ENCODE results near the gene MRPL38. TPM values are rescaled to one million over a fixed set of nuclear protein-coding genes. Genes with fewer than 3 reads are reported as not detected.

Gene MRPL38
- total and polyA plus RNA-seq, 4 donors, result 47.8 to 105 (median 66.1) TPM

DNA sequence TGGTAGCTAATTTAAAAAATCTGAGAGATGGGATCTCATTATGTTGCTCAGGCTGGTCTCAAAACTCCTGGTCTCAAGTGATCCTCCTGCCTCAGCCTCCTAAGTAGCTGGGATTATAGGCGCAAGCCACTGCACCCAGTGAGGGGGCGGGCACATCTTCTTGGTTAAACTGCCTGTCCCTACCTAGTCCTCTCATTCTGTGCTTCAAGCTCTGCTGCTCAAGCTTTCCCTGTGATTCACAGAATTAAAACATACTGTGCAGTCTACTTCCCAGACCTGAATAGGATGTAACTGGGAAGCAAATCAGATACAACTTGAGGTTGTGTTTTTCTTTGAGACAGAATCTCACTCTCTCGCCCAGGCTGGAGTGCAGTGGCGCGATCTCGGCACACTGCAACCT lies 2.3 kb downstream of the MRPL38 start:
- H3K27ac ChIP-seq (ENCODE audit: low read depth in 1 of 2, low read length in 1 of 2), result no peak overlapping the region
- 95 to 99% methylated on average over 6 of the region's 6 CpGs for WGBS, 2 donors
- DNase-seq (no peak), ATAC-seq (ENCODE audit: insufficient read depth, low FRiP score) (no peak)
- no peaks in the 10 kb centered on the region for H3K9me3 ChIP-seq (ENCODE audit: control insufficient read depth in 4 of 4, insufficient read depth in 3 of 4, low read length in 3 of 4)
- H3K4me3 ChIP-seq, result no peak overlapping the region
- H3K4me1 ChIP-seq (ENCODE audit: control insufficient read depth in 5 of 5, insufficient read depth in 5 of 5, low read length in 5 of 5), result peaks cover 0 to 9% (median 0%) of the 10 kb centered on the region in 5 donors
- no peak for TF ChIP-seq CTCF (IDR thresholded peaks at IDR 0.05; ENCODE audit: control extremely low read depth, extremely low read depth)
- peaks cover 0 to 31% (median 12%) of the 10 kb centered on the region in 4 donors for H3K36me3 ChIP-seq (ENCODE audit: control insufficient read depth in 4 of 4, insufficient read depth in 4 of 4, low read length in 4 of 4)
- H3K27me3 ChIP-seq (ENCODE audit: control insufficient read depth in 3 of 3, insufficient read depth in 3 of 3, low read length in 2 of 3), result no peaks in the 10 kb centered on the region
- H3K9ac ChIP-seq (ENCODE audit: insufficient read depth in 1 of 2, low read length in 2 of 2), result no peak overlapping the region

GRCh38 chr17:75901727-75902126 lies 3.0 kb downstream of the MRPL38 start:
- Histone ChIP-seq H3K9ac (ENCODE audit: insufficient read depth in 1 of 2, low read length in 2 of 2) (no peak overlapping the region), H3K9me3 (ENCODE audit: control insufficient read depth in 4 of 4, insufficient read depth in 3 of 4, low read length in 3 of 4) (no peaks in the 10 kb centered on the region), H3K4me1 (ENCODE audit: control insufficient read depth in 5 of 5, insufficient read depth in 5 of 5, low read length in 5 of 5) (peaks cover 0 to 14% (median 0%) of the 10 kb centered on the region in 5 donors), H3K27me3 (ENCODE audit: control insufficient read depth in 3 of 3, insufficient read depth in 3 of 3, low read length in 2 of 3) (no peaks in the 10 kb centered on the region), H3K36me3 (ENCODE audit: control insufficient read depth in 4 of 4, insufficient read depth in 4 of 4, low read length in 4 of 4) (peaks cover 0 to 31% (median 12%) of the 10 kb centered on the region in 4 donors), H3K27ac (ENCODE audit: low read depth in 1 of 2, low read length in 1 of 2) (no peak overlapping the region), H3K4me3 (no peak overlapping the region)
- DNase-seq, result no peak
- WGBS, 2 donors, result 93 to 99% methylated on average over 18 of the region's 18 CpGs
- ATAC-seq (ENCODE audit: insufficient read depth, low FRiP score), result no peak
- no peak for TF ChIP-seq CTCF (IDR thresholded peaks at IDR 0.05; ENCODE audit: control extremely low read depth, extremely low read depth)

GRCh38 chr17:75900691-75901533 lies 3.8 kb downstream of the MRPL38 start:
- no peak for TF ChIP-seq CTCF (IDR thresholded peaks at IDR 0.05; ENCODE audit: control extremely low read depth, extremely low read depth)
- 88 to 91% methylated on average over 13 of the region's 13 CpGs for WGBS, 2 donors
- Histone ChIP-seq H3K4me1 (ENCODE audit: control insufficient read depth in 5 of 5, insufficient read depth in 5 of 5, low read length in 5 of 5) (peaks cover 0 to 14% (median 0%) of the 10 kb centered on the region in 5 donors), H3K27me3 (ENCODE audit: control insufficient read depth in 3 of 3, insufficient read depth in 3 of 3, low read length in 2 of 3) (no peaks in the 10 kb centered on the region), H3K27ac (ENCODE audit: low read depth in 1 of 2, low read length in 1 of 2) (no peak overlapping the region), H3K4me3 (no peak overlapping the region), H3K36me3 (ENCODE audit: control insufficient read depth in 4 of 4, insufficient read depth in 4 of 4, low read length in 4 of 4) (peaks cover 0 to 31% (median 12%) of the 10 kb centered on the region in 4 donors), H3K9ac (ENCODE audit: insufficient read depth in 1 of 2, low read length in 2 of 2) (no peak overlapping the region), H3K9me3 (ENCODE audit: control insufficient read depth in 4 of 4, insufficient read depth in 3 of 4, low read length in 3 of 4) (no peaks in the 10 kb centered on the region)
- ATAC-seq (ENCODE audit: insufficient read depth, low FRiP score) (no peak), DNase-seq (no peak)
